HEK293T (cell line): Measurements from ENCODE around the gene ALOX5AP.
"Not testable (repeated sequence)": the region's sequence is repeated elsewhere in the genome, so short reads cannot be mapped to it uniquely, and the experiment has no call there.

ENCODE experiments used
- CTCF ChIA-PET: fragments of 350-600 bp; formaldehyde crosslinking; extraction: SDS; loops from one replicate; lab custom pipeline; 2021; ENCODE audit warnings: antibody characterized with exemption, inconsistent platforms; lab: Yijun Ruan, JAX
- POLR2A ChIA-PET: fragments of 350-600 bp; formaldehyde crosslinking; extraction: SDS; loops from one replicate; lab custom pipeline; 2020; ENCODE audit warnings: antibody characterized with exemption, inconsistent platforms; lab: Yijun Ruan, JAX
- DNase-seq: peaks from one replicate; pipeline ENCODE4 v3.0.0; 2012; ENCODE audit warnings: mixed read lengths; ENCODE audit errors: extremely low spot score
- ARNT ChIP-seq: fragments of 450-650 bp; IDR thresholded peaks from 2 replicates; pipeline ENCODE4 v1.6.1; 2017; ENCODE audit warnings: mild to moderate bottlenecking
- BHLHE40 ChIP-seq: fragments of 450-650 bp; IDR thresholded peaks from 2 replicates; pipeline ENCODE4 v1.6.1; 2016; ENCODE audit warnings: mild to moderate bottlenecking, moderate library complexity, borderline replicate concordance
- CTBP1 ChIP-seq: fragments of 450-650 bp; IDR thresholded peaks from 2 replicates; pipeline ENCODE4 v1.6.1; 2016; ENCODE audit warnings: borderline replicate concordance
- ELF4 ChIP-seq: fragments of 450-650 bp; IDR thresholded peaks from 2 replicates; pipeline ENCODE4 v1.6.1; 2017; ENCODE audit warnings: antibody characterized with exemption
- FOXA1 ChIP-seq: fragments of 450-650 bp; IDR thresholded peaks from 2 replicates; pipeline ENCODE4 v1.6.1; 2016; ENCODE audit warnings: mild to moderate bottlenecking
- FOXK2 ChIP-seq: fragments of 450-650 bp; IDR thresholded peaks from 2 replicates; pipeline ENCODE4 v1.6.1; 2016; ENCODE audit warnings: mild to moderate bottlenecking
- FOXM1 ChIP-seq: fragments of 450-650 bp; IDR thresholded peaks from 2 replicates; pipeline ENCODE4 v1.6.1; 2017; ENCODE audit warnings: mild to moderate bottlenecking, borderline replicate concordance
- HDGF ChIP-seq: fragments of 450-650 bp; IDR thresholded peaks from 2 replicates; pipeline ENCODE4 v1.6.1; 2017; ENCODE audit warnings: antibody characterized with exemption, borderline replicate concordance
- L3MBTL2 ChIP-seq: fragments of 450-650 bp; conservative IDR thresholded peaks from 2 replicates; pipeline ENCODE4 v1.6.1; 2016; ENCODE audit warnings: mild to moderate bottlenecking
- LEF1 ChIP-seq: fragments of 450-650 bp; IDR thresholded peaks from 2 replicates; pipeline ENCODE4 v1.6.1; 2017; ENCODE audit warnings: mild to moderate bottlenecking, borderline replicate concordance
- NFRKB ChIP-seq: fragments of 450-650 bp; IDR thresholded peaks from 2 replicates; pipeline ENCODE4 v1.6.1; 2016; ENCODE audit warnings: mild to moderate bottlenecking, moderate library complexity
- SP1 ChIP-seq: fragments of 450-650 bp; IDR thresholded peaks from 2 replicates; pipeline ENCODE4 v1.6.1; 2017
- SUZ12 ChIP-seq: fragments of 450-650 bp; IDR thresholded peaks from 2 replicates; pipeline ENCODE4 v1.6.1; 2016; ENCODE audit warnings: mild to moderate bottlenecking
- TARDBP ChIP-seq: fragments of 450-650 bp; IDR thresholded peaks from 2 replicates; pipeline ENCODE4 v1.6.1; 2016
- ZNF384 ChIP-seq: fragments of 450-650 bp; IDR thresholded peaks from 2 replicates; pipeline ENCODE4 v1.6.1; 2016
- TF ChIP-seq, protein P1 (sequence below): fragments of 450-650 bp; IDR thresholded peaks from 2 replicates; pipeline ENCODE4 v1.6.1; 2016

ALOX5AP gene

DNA sequence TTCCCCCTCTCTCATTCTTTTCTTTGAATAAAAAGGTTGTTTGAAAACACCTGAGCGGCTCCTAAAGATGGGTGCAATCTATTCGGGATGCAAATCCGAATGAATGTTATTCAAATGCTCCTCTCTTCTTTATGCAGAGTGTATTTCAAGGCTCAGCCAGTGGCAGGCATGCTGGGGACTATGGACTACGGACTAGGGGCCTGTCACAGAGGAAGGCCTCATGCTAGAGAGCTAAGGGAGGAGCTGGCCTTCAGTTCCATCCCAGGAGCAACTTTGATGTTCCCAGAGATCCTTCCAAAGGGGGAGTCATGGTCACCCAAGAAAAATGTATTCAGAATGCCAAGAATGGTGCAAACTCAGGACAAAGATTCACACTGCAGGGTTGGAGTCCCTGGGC lies 9.3 kb downstream of the ALOX5AP start:
- ChIA-PET POLR2A (no interaction called here), CTCF (no interaction called here)
- DNase-seq: no peak
- TF ChIP-seq BHLHE40 (no peak), FOXA1 (no peak), NFRKB (no peak), TARDBP (no peak), L3MBTL2 (no peak), HDGF (no peak), ELF4 (no peak), ZNF384 (no peak), SP1 (no peak), FOXK2 (no peak), FOXM1 (no peak), CTBP1 (no peak), LEF1 (no peak)
- TF ChIP-seq, protein P1, sequence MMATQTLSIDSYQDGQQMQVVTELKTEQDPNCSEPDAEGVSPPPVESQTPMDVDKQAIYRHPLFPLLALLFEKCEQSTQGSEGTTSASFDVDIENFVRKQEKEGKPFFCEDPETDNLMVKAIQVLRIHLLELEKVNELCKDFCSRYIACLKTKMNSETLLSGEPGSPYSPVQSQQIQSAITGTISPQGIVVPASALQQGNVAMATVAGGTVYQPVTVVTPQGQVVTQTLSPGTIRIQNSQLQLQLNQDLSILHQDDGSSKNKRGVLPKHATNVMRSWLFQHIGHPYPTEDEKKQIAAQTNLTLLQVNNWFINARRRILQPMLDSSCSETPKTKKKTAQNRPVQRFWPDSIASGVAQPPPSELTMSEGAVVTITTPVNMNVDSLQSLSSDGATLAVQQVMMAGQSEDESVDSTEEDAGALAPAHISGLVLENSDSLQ: no peak

DNA sequence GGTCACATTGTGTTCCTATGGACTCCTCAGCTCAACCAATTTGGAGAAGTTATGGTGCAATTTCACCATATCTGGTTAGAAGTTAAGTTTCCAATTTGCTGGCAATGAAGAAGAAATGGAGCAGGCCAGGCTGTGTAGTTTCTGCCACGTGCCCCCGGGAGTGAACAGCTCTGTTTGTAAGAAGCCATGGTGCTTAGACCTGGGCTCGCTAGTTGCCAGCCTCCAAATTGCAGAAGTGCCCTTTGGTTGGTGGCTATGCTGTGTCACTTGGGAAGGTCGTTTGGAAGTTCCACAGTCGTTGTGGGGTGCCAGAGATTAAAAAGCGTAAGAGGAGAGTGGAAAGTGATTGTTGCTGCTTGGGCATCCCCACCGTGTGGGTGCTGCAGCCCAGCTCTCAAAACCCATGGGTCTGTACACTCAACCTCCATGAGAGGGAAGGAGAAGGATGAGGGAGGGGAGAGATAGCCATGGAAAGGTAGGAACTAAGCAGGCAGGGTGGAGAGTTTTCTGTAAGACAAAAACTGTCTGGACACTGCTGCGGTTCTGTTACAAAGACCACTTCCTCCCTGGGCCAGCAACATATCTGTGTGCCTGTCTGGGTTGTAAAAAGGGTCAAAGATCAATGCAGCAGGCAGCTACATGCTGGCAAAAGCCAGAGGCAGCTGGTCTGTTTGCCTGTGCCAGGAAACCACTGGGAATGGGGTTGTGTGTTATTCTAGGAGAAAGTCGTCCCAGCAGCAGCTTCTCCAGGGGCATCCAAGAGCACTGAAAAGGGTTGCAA lies 10.8 kb downstream of the ALOX5AP start:
- POLR2A ChIA-PET: no interaction called here
- CTCF ChIA-PET: no interaction called here
- no peak for DNase-seq
- TF ChIP-seq BHLHE40: no peak
- TF ChIP-seq LEF1: no peak
- TF ChIP-seq ELF4: no peak
- TF ChIP-seq FOXM1: no peak
- TF ChIP-seq, protein P1: no peak
- no peak for TF ChIP-seq SUZ12
- TF ChIP-seq FOXA1: no peak
- TF ChIP-seq SP1: no peak
- TF ChIP-seq ARNT: no peak
- no peak for TF ChIP-seq CTBP1
- no peak for TF ChIP-seq HDGF
- no peak for TF ChIP-seq NFRKB
- no peak for TF ChIP-seq ZNF384
- TF ChIP-seq FOXK2: no peak
- no peak for TF ChIP-seq L3MBTL2
- TF ChIP-seq TARDBP: no peak

DNA sequence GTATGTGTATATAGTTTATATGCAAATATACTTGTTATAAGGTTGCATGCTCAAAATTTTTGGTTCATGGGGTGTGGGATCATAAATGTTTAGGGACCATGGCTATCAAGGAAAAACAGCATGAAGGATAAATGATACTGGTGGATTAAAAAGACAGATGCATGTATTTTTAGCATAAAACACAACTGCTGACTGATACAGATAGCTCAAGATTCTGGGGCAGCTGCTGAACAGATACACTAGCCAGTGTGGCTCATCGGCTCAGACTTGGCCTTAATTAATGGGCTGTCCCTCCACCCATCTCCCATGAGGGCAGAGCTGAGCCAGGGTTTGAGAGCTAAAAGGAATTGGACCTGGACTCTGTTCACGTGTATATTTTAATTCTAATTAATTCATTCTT lies 11.4 kb downstream of the ALOX5AP start:
- no peak for DNase-seq
- POLR2A ChIA-PET: no interaction called here
- no peak for TF ChIP-seq L3MBTL2
- TF ChIP-seq SUZ12: no peak
- no peak for TF ChIP-seq ARNT
- no peak for TF ChIP-seq FOXM1
- TF ChIP-seq FOXK2: no peak
- TF ChIP-seq SP1: no peak
- no peak for TF ChIP-seq TARDBP
- no peak for TF ChIP-seq NFRKB
- TF ChIP-seq HDGF: no peak
- no peak for TF ChIP-seq CTBP1
- no peak for TF ChIP-seq ZNF384
- TF ChIP-seq FOXA1: no peak
- no peak for TF ChIP-seq LEF1
- no peak for TF ChIP-seq ELF4
- TF ChIP-seq BHLHE40: no peak
- TF ChIP-seq, protein P1: no peak
- CTCF ChIA-PET: no interaction called here

DNA sequence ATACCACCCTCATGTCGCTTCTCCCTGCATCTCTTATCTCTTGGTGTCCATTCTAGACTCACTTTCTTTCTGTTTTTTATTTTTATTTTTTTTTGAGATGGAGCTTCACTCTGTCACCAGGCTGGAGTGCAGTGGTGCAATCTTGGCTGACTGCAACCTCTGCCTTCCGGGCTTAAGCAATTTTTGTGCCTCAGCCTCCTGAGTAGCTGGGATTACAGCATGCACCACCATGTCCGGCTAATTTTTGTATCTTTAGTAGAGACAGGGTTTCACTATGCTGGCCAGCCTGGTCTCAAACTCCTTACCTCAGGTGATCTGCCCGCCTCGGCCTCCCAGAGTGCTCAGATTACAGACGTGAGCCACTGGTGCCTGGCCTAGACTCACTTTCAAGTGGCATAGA lies 12.5 kb downstream of the ALOX5AP start:
- DNase-seq, CTCF ChIA-PET, POLR2A ChIA-PET: not testable (repeated sequence)

DNA sequence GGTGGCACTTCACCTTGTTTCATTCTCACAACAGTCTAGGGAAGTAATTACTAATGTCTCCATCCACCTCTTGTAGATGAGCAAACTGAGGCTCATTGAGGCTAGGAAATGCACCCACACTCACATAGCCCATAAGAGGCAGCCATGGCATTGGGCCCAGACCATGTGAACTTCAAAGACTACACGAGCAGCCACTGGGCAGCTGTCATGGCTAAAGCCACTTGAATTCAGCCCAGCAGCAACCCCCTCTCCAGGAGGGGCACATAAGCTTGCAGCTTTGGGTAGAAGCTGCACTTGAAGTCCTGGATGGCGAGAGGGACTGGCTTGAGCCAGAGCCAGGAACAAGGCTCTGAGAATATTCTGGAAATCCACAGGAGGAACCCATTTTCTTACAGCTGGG lies 13.4 kb downstream of the ALOX5AP start:
- DNase-seq: no peak
- ChIA-PET POLR2A (no interaction called here), CTCF (no interaction called here)
- no peak for TF ChIP-seq L3MBTL2
- no peak for TF ChIP-seq NFRKB
- TF ChIP-seq FOXA1: no peak
- TF ChIP-seq BHLHE40: no peak
- TF ChIP-seq SP1: no peak
- no peak for TF ChIP-seq FOXK2

DNA sequence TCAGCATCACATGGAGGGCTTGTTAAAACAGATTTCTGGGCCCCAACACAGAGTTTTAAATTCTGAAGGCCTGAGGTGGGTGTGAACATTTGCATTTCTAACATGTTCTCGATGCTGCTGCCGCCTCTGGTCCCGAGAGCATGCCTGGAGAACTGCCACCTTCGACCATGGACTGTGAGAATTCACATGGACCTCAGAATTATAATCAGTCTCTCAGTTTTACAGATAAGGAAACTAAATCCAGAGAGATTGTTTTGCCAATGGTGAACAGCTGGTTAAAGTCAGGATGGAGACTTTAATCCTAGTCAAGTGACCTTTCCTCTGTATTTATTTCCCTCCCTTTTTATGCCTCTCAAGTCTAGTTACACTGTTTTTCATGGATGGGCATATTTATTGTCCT lies 14.7 kb downstream of the ALOX5AP start:
- DNase-seq: no peak
- ChIA-PET CTCF (no interaction called here), POLR2A (no interaction called here)
- TF ChIP-seq FOXK2: no peak
- no peak for TF ChIP-seq NFRKB
- no peak for TF ChIP-seq CTBP1
- no peak for TF ChIP-seq BHLHE40
- no peak for TF ChIP-seq HDGF
- TF ChIP-seq ELF4: no peak
- no peak for TF ChIP-seq TARDBP
- TF ChIP-seq ZNF384: no peak
- TF ChIP-seq FOXA1: no peak
- no peak for TF ChIP-seq L3MBTL2
